A549 (cell line): ENCODE data around the gene CDT1.

Source experiments
- BHLHE40 ChIP-seq: IDR thresholded peaks from 2 replicates; pipeline ENCODE4 v1.6.1; 2012; ENCODE audit warnings: low read depth, low read length, inconsistent platforms
- CBX8 ChIP-seq: fragments of 200-600 bp; sonication (generic); IDR thresholded peaks from 2 replicates; pipeline ENCODE4 v1.6.1; 2016
- CTCF ChIP-seq: fragments of >200 bp; sonication (Bioruptor Twin); formaldehyde crosslinking; IDR thresholded peaks from 3 replicates; pipeline ENCODE4 v1.5.1; 2016
- EP300 ChIP-seq, 2 experiments: fragments of >200 bp; sonication (Bioruptor Twin); formaldehyde crosslinking; IDR thresholded peaks; 2 replicates in 1 of 2; 3 replicates in 1 of 2; pipeline ENCODE4 v1.6.1; 2016 to 2017
- MAZ ChIP-seq: fragments of 150-350 bp; IDR thresholded peaks from 2 replicates; pipeline ENCODE4 v1.6.1; 2014; ENCODE audit warnings: antibody characterized with exemption, low read depth, low read length, borderline replicate concordance
- POLR2A ChIP-seq: IDR thresholded peaks from 2 replicates; pipeline ENCODE4 v1.6.1; 2012; ENCODE audit warnings: mild to moderate bottlenecking, low read length
- TFCP2L1 ChIP-seq: fragments of 250-450 bp; sonication (Bioruptor Pico); IDR thresholded peaks from 2 replicates; pipeline ENCODE4 v1.5.0; 2021; ENCODE audit warnings: mild to moderate bottlenecking
- ZC3H11A ChIP-seq: fragments of 450-650 bp; IDR thresholded peaks from 2 replicates; pipeline ENCODE4 v1.6.1; 2014; ENCODE audit warnings: antibody characterized with exemption, mild to moderate bottlenecking

GRCh38 chr16:88830783-88831182 lies 27.2 kb downstream of the CDT1 start:
- TF ChIP-seq POLR2A (no peak), CTCF (no peak), TFCP2L1 (no peak), ZC3H11A (no peak), MAZ (no peak), BHLHE40 (no peak), EP300 (IDR thresholded peaks at IDR 0.05) (no peak), CBX8 (no peak)
